Measurements from ENCODE around the gene TMTC4.
"Not testable (repeated sequence)": the region's sequence is repeated elsewhere in the genome, so short reads cannot be mapped to it uniquely, and the experiment has no call there.

Gene TMTC4

GRCh38 chr13:100589178-100589725, 85.3 kb downstream of the TMTC4 start:
- Histone ChIP-seq H3K36me3 (ENCODE audit: control insufficient read depth, insufficient read depth, low read length) (no peaks in the 10 kb centered on the region), H3K4me3 (ENCODE audit: insufficient read depth, low read depth, low read length) (no peak overlapping the region), H3K27me3 (ENCODE audit: control insufficient read depth, insufficient read depth, low read length, poor library complexity, severe bottlenecking) (no peaks in the 10 kb centered on the region), H3K4me1 (ENCODE audit: control insufficient read depth, insufficient read depth, low read length) (no peaks in the 10 kb centered on the region), H3K27ac (ENCODE audit: insufficient read depth, low read depth, low read length, poor library complexity, severe bottlenecking) (no peak overlapping the region), H3K9me3 (ENCODE audit: control insufficient read depth, low read length) (no peaks in the 10 kb centered on the region)
- WGBS, 2 experiments, result 89 to 95% methylated on average over 4 to 6 of the region's 6 CpGs

GRCh38 chr13:100588331-100589177, 86.0 kb downstream of the TMTC4 start, which contains the start of gene GGACT:
Gene GGACT, minus strand, starts transcription at chr13:100588789. Its CDS starts 56,198 bp downstream, at chr13:100532591.
- H3K27me3 ChIP-seq (ENCODE audit: control insufficient read depth, insufficient read depth, low read length, poor library complexity, severe bottlenecking), result no peaks in the 10 kb centered on the region
- 12 to 14% methylated on average over 82 of the region's 82 CpGs for WGBS, 2 experiments
- no peaks in the 10 kb centered on the region for H3K4me1 ChIP-seq (ENCODE audit: control insufficient read depth, insufficient read depth, low read length)
- H3K27ac ChIP-seq (ENCODE audit: insufficient read depth, low read depth, low read length, poor library complexity, severe bottlenecking), result no peak within 1 kb of the TSS
- H3K36me3 ChIP-seq (ENCODE audit: control insufficient read depth, insufficient read depth, low read length), result no peaks in the 10 kb centered on the region
- no peaks in the 10 kb centered on the region for H3K9me3 ChIP-seq (ENCODE audit: control insufficient read depth, low read length)
- peak within 1 kb of the TSS; percentile 67 for H3K4me3 ChIP-seq (ENCODE audit: insufficient read depth, low read depth, low read length)

GRCh38 chr13:100584896-100585295, 89.7 kb downstream of the TMTC4 start:
- Histone ChIP-seq H3K36me3 (ENCODE audit: control insufficient read depth, insufficient read depth, low read length) (no peaks in the 10 kb centered on the region), H3K4me1 (ENCODE audit: control insufficient read depth, insufficient read depth, low read length) (no peaks in the 10 kb centered on the region), H3K9me3 (ENCODE audit: control insufficient read depth, low read length) (no peaks in the 10 kb centered on the region), H3K27me3 (ENCODE audit: control insufficient read depth, insufficient read depth, low read length, poor library complexity, severe bottlenecking) (no peaks in the 10 kb centered on the region), H3K4me3 (ENCODE audit: insufficient read depth, low read depth, low read length) (no peak overlapping the region), H3K27ac (ENCODE audit: insufficient read depth, low read depth, low read length, poor library complexity, severe bottlenecking) (no peak overlapping the region)
- WGBS, 2 experiments, result 81 to 91% methylated on average over 5 of the region's 5 CpGs

GRCh38 chr13:100581504-100581903, 93.1 kb downstream of the TMTC4 start:
- H3K4me1 ChIP-seq (ENCODE audit: control insufficient read depth, insufficient read depth, low read length), result no peaks in the 10 kb centered on the region
- 83 to 100% methylated on average over 1 of the region's 2 CpGs for WGBS, 2 experiments
- no peaks in the 10 kb centered on the region for H3K9me3 ChIP-seq (ENCODE audit: control insufficient read depth, low read length)
- no peaks in the 10 kb centered on the region for H3K27me3 ChIP-seq (ENCODE audit: control insufficient read depth, insufficient read depth, low read length, poor library complexity, severe bottlenecking)
- H3K4me3 ChIP-seq (ENCODE audit: insufficient read depth, low read depth, low read length), result no peak overlapping the region
- no peaks in the 10 kb centered on the region for H3K36me3 ChIP-seq (ENCODE audit: control insufficient read depth, insufficient read depth, low read length)
- H3K27ac ChIP-seq (ENCODE audit: insufficient read depth, low read depth, low read length, poor library complexity, severe bottlenecking), result no peak overlapping the region

- H3K27ac ChIP-seq (ENCODE audit: insufficient read depth, low read depth, low read length, poor library complexity, severe bottlenecking), result no peak overlapping the region
- H3K36me3 ChIP-seq (ENCODE audit: control insufficient read depth, insufficient read depth, low read length), result no peaks in the 10 kb centered on the region
- no peaks in the 10 kb centered on the region for H3K9me3 ChIP-seq (ENCODE audit: control insufficient read depth, low read length)
- H3K4me1 ChIP-seq (ENCODE audit: control insufficient read depth, insufficient read depth, low read length), result no peaks in the 10 kb centered on the region
- 89 to 99% methylated on average over 4 of the region's 4 CpGs for WGBS, 2 experiments
- H3K27me3 ChIP-seq (ENCODE audit: control insufficient read depth, insufficient read depth, low read length, poor library complexity, severe bottlenecking), result no peaks in the 10 kb centered on the region
- H3K4me3 ChIP-seq (ENCODE audit: insufficient read depth, low read depth, low read length), result no peak overlapping the region
Observed at GRCh38 chr13:100581030-100581429, 93.6 kb downstream of the TMTC4 start.

- Histone ChIP-seq H3K27me3 (ENCODE audit: control insufficient read depth, insufficient read depth, low read length, poor library complexity, severe bottlenecking) (no peaks in the 10 kb centered on the region), H3K4me1 (ENCODE audit: control insufficient read depth, insufficient read depth, low read length) (no peaks in the 10 kb centered on the region), H3K9me3 (ENCODE audit: control insufficient read depth, low read length) (no peaks in the 10 kb centered on the region), H3K36me3 (ENCODE audit: control insufficient read depth, insufficient read depth, low read length) (no peaks in the 10 kb centered on the region), H3K4me3 (ENCODE audit: insufficient read depth, low read depth, low read length) (no peak overlapping the region), H3K27ac (ENCODE audit: insufficient read depth, low read depth, low read length, poor library complexity, severe bottlenecking) (no peak overlapping the region)
- WGBS, 2 experiments, result 96 to 97% methylated on average over 12 of the region's 12 CpGs
Observed at GRCh38 chr13:100580045-100580444, 94.5 kb downstream of the TMTC4 start.

- H3K4me3 ChIP-seq (ENCODE audit: insufficient read depth, low read depth, low read length); H3K36me3 ChIP-seq (ENCODE audit: control insufficient read depth, insufficient read depth, low read length); H3K9me3 ChIP-seq (ENCODE audit: control insufficient read depth, low read length); H3K27me3 ChIP-seq (ENCODE audit: control insufficient read depth, insufficient read depth, low read length, poor library complexity, severe bottlenecking); H3K27ac ChIP-seq (ENCODE audit: insufficient read depth, low read depth, low read length, poor library complexity, severe bottlenecking); H3K4me1 ChIP-seq (ENCODE audit: control insufficient read depth, insufficient read depth, low read length): not testable (repeated sequence)
- 89 to 94% methylated on average over 2 of the region's 4 CpGs for WGBS, 2 experiments
Observed at GRCh38 chr13:100577239-100577638, 97.4 kb downstream of the TMTC4 start.

- Histone ChIP-seq H3K4me3 (ENCODE audit: insufficient read depth, low read depth, low read length) (no peak overlapping the region), H3K9me3 (ENCODE audit: control insufficient read depth, low read length) (no peaks in the 10 kb centered on the region), H3K27me3 (ENCODE audit: control insufficient read depth, insufficient read depth, low read length, poor library complexity, severe bottlenecking) (no peaks in the 10 kb centered on the region), H3K4me1 (ENCODE audit: control insufficient read depth, insufficient read depth, low read length) (no peaks in the 10 kb centered on the region), H3K36me3 (ENCODE audit: control insufficient read depth, insufficient read depth, low read length) (no peaks in the 10 kb centered on the region), H3K27ac (ENCODE audit: insufficient read depth, low read depth, low read length, poor library complexity, severe bottlenecking) (no peak overlapping the region)
- whole genome bisulfite sequencing, 2 experiments, result 46% methylated on average over 2 of the region's 2 CpGs
Observed at GRCh38 chr13:100573121-100573520, 101.5 kb downstream of the TMTC4 start.

- WGBS, 2 experiments, result 95 to 96% methylated on average over 6 of the region's 6 CpGs
- no peak overlapping the region for H3K27ac ChIP-seq (ENCODE audit: insufficient read depth, low read depth, low read length, poor library complexity, severe bottlenecking)
- no peaks in the 10 kb centered on the region for H3K9me3 ChIP-seq (ENCODE audit: control insufficient read depth, low read length)
- no peak overlapping the region for H3K4me3 ChIP-seq (ENCODE audit: insufficient read depth, low read depth, low read length)
- H3K4me1 ChIP-seq (ENCODE audit: control insufficient read depth, insufficient read depth, low read length), result no peaks in the 10 kb centered on the region
- peaks cover 3% of the 10 kb centered on the region for H3K36me3 ChIP-seq (ENCODE audit: control insufficient read depth, insufficient read depth, low read length)
- H3K27me3 ChIP-seq (ENCODE audit: control insufficient read depth, insufficient read depth, low read length, poor library complexity, severe bottlenecking), result no peaks in the 10 kb centered on the region
Observed at GRCh38 chr13:100566543-100566942, 108.1 kb downstream of the TMTC4 start.

GRCh38 chr13:100565286-100565685, 109.3 kb downstream of the TMTC4 start:
- no peak overlapping the region for H3K27ac ChIP-seq (ENCODE audit: insufficient read depth, low read depth, low read length, poor library complexity, severe bottlenecking)
- no peak overlapping the region for H3K4me3 ChIP-seq (ENCODE audit: insufficient read depth, low read depth, low read length)
- H3K9me3 ChIP-seq (ENCODE audit: control insufficient read depth, low read length), result no peaks in the 10 kb centered on the region
- no peaks in the 10 kb centered on the region for H3K4me1 ChIP-seq (ENCODE audit: control insufficient read depth, insufficient read depth, low read length)
- 77 to 79% methylated on average over 8 of the region's 8 CpGs for WGBS, 2 experiments
- H3K36me3 ChIP-seq (ENCODE audit: control insufficient read depth, insufficient read depth, low read length), result peaks cover 3% of the 10 kb centered on the region
- H3K27me3 ChIP-seq (ENCODE audit: control insufficient read depth, insufficient read depth, low read length, poor library complexity, severe bottlenecking), result no peaks in the 10 kb centered on the region

All from ectodermal cell (in vitro differentiated cells).